GM12878 (cell line): Measurements from ENCODE around the gene ASPDH. TPM values are rescaled to one million over a fixed set of nuclear protein-coding genes. Genes with fewer than 3 reads are reported as not detected.
A peak's percentile ranks its signal among the peaks of the same experiment; 100 is the strongest.

Experiments
- ATAC-seq: fragments of 200-7000 bp; cut with Tn5 transposase; 3 replicates; pipeline ENCODE4 v1.9.1; 2020; ENCODE audit warnings: mild to moderate bottlenecking, moderate library complexity
- BruUV-seq: library from RNA; stranded (reverse); fragments of 400-500 nt; replicated peaks from 2 replicates; lab custom pipeline; 2021; lab: Mats Ljungman, UMichigan
- CTCF ChIA-PET: fragments of 300-600 bp; sonication (Branson Sonifier 250); formaldehyde crosslinking; extraction: SDS; loops from one replicate; lab custom pipeline; 2021; ENCODE audit warnings: inconsistent platforms; lab: Yijun Ruan, JAX
- POLR2A ChIA-PET: fragments of 350-600 bp; formaldehyde crosslinking; extraction: SDS; loops from one replicate; lab custom pipeline; 2021; ENCODE audit warnings: inconsistent platforms; lab: Charles Lee
- RAD21 ChIA-PET: fragments of 300-600 bp; sonication (Branson Sonifier 250); formaldehyde crosslinking; loops from one replicate; lab custom pipeline; 2023; ENCODE audit warnings: antibody characterized with exemption; ENCODE audit not compliant: unreplicated experiment; lab: Charles Lee
- SMC1A ChIA-PET: fragments of 300-600 bp; sonication (Branson Sonifier 250); formaldehyde crosslinking; loops from one replicate; lab custom pipeline; 2023; ENCODE audit not compliant: unreplicated experiment, uncharacterized antibody; lab: Charles Lee
- DNase-seq: peaks from one replicate; pipeline ENCODE4 v3.0.0-alpha.2; 2011; ENCODE audit warnings: low read depth, low spot score
- FAIRE-seq: peaks from 3 replicates; lab custom pipeline; 2011; peaks lifted over from hg19 to GRCh38; lab: Jason Lieb, UNC
- H2AFZ ChIP-seq: 2 replicates; pipeline ENCODE4 v1.6.0; 2011; ENCODE audit warnings: low read depth, low read length, control low read depth; ENCODE audit not compliant: control insufficient read depth
- H3K27ac ChIP-seq: 2 replicates; pipeline ENCODE4 v1.5.1; 2011; ENCODE audit warnings: control low read depth; ENCODE audit not compliant: control insufficient read depth, insufficient read depth
- H3K27me3 ChIP-seq, 2 experiments: replicated peaks in 1 of 2; 2 replicates each; pipeline versions ENCODE4 v1.6.0 to v1.6.1; 2011; ENCODE audit warnings: low read length in 1 of 2; ENCODE audit not compliant: control insufficient read depth in 2 of 2, insufficient read depth in 2 of 2
- H3K36me3 ChIP-seq, 2 experiments: 2 replicates each; pipeline ENCODE4 v1.5.1; 2011; ENCODE audit warnings: low read length in 1 of 2; ENCODE audit not compliant: control insufficient read depth in 2 of 2, insufficient read depth in 2 of 2
- H3K4me1 ChIP-seq: 2 replicates; pipeline ENCODE4 v1.6.1; 2011; ENCODE audit warnings: mild to moderate bottlenecking, low read length, moderate library complexity, mixed read lengths; ENCODE audit not compliant: control insufficient read depth, insufficient read depth
- H3K4me2 ChIP-seq: 2 replicates; pipeline ENCODE4 v1.6.0; 2011; ENCODE audit warnings: control low read depth; ENCODE audit not compliant: control insufficient read depth, insufficient read depth
- H3K4me3 ChIP-seq: fragments of 200-600 bp; sonication (generic); 2 replicates; pipeline ENCODE4 v1.5.1; 2016
- H3K79me2 ChIP-seq: 2 replicates; pipeline ENCODE4 v1.6.0; 2011; ENCODE audit warnings: low read length; ENCODE audit not compliant: control insufficient read depth, insufficient read depth
- H3K9ac ChIP-seq: 2 replicates; pipeline ENCODE4 v1.8.0; 2011; ENCODE audit warnings: low read length, control low read depth, mixed read lengths; ENCODE audit not compliant: control insufficient read depth, insufficient read depth
- H3K9me3 ChIP-seq: replicated peaks from 3 replicates; pipeline ENCODE4 v1.5.1; 2011; ENCODE audit warnings: mild to moderate bottlenecking, low read length; ENCODE audit not compliant: control insufficient read depth, insufficient read depth
- H4K20me1 ChIP-seq: 2 replicates; pipeline ENCODE4 v1.6.0; 2011; ENCODE audit not compliant: control insufficient read depth, insufficient read depth
- BHLHE40 ChIP-seq, 2 experiments: fragments of 450-650 bp in 1 of 2; IDR thresholded peaks; 2 replicates each; pipeline ENCODE4 v1.6.1; 2011 to 2017; ENCODE audit warnings: low read depth in 2 of 2, borderline replicate concordance in 1 of 2, improper control_type of control experiment in 1 of 2, low read length in 1 of 2, mild to moderate bottlenecking in 1 of 2
- CEBPB ChIP-seq, 2 experiments: fragments of 150-350 bp in 1 of 2; IDR thresholded peaks; 2 replicates each; pipeline ENCODE4 v1.6.1; 2012 to 2014; ENCODE audit warnings: low read depth in 2 of 2, low read length in 2 of 2, borderline replicate concordance in 1 of 2, inconsistent platforms in 1 of 2
- CTCF ChIP-seq, 3 experiments: IDR thresholded peaks in 2 of 3; conservative IDR thresholded peaks in 1 of 3; 2 replicates each; pipeline ENCODE4 v1.5.1; 2011; ENCODE audit warnings: low read depth in 3 of 3, low read length in 3 of 3, mild to moderate bottlenecking in 3 of 3, control low read depth in 2 of 3, moderate library complexity in 2 of 3, inconsistent platforms in 1 of 3, mixed read lengths in 1 of 3; ENCODE audit not compliant: control insufficient read depth in 2 of 3, insufficient read depth in 1 of 3; ENCODE audit errors: extremely low read depth in 1 of 3
- DPF2 ChIP-seq: fragments of 450-650 bp; IDR thresholded peaks from 2 replicates; pipeline ENCODE4 v1.6.1; 2017; ENCODE audit warnings: mild to moderate bottlenecking
- EGR1 ChIP-seq, 2 experiments: IDR thresholded peaks; 1 replicate in 1 of 2; 2 replicates in 1 of 2; pipeline ENCODE4 v1.6.1; 2011 to 2012; ENCODE audit warnings: low read depth in 2 of 2, low read length in 2 of 2, borderline replicate concordance in 1 of 2, mild to moderate bottlenecking in 1 of 2, moderate library complexity in 1 of 2
- HDGF ChIP-seq: fragments of 450-650 bp; IDR thresholded peaks from 2 replicates; pipeline ENCODE4 v1.6.1; 2016; ENCODE audit warnings: antibody characterized with exemption
- HSF1 ChIP-seq: fragments of 150-350 bp; IDR thresholded peaks from 2 replicates; pipeline ENCODE4 v1.6.1; 2014; ENCODE audit warnings: mild to moderate bottlenecking, low read depth, low read length
- MEF2B ChIP-seq: fragments of 450-650 bp; IDR thresholded peaks from 2 replicates; pipeline ENCODE4 v1.6.1; 2018; ENCODE audit warnings: mild to moderate bottlenecking, moderate library complexity; ENCODE audit not compliant: partially characterized antibody, poor library complexity, severe bottlenecking
- POLR2AphosphoS5 ChIP-seq: IDR thresholded peaks from 2 replicates; pipeline ENCODE4 v1.6.1; 2011; ENCODE audit warnings: mild to moderate bottlenecking, low read length, inconsistent platforms
- RAD21 ChIP-seq: IDR thresholded peaks from 2 replicates; pipeline ENCODE4 v1.6.1; 2011; ENCODE audit warnings: mild to moderate bottlenecking, low read depth, low read length, moderate library complexity; ENCODE audit not compliant: insufficient read depth
- SMARCA5 ChIP-seq: fragments of 450-650 bp; IDR thresholded peaks from 2 replicates; pipeline ENCODE4 v1.6.1; 2017; ENCODE audit warnings: mild to moderate bottlenecking
- SMC3 ChIP-seq: IDR thresholded peaks from 2 replicates; pipeline ENCODE4 v1.6.1; 2011; ENCODE audit warnings: low read length, improper control_type of control experiment, borderline replicate concordance
- SPI1 ChIP-seq: IDR thresholded peaks from 2 replicates; pipeline ENCODE4 v1.6.1; 2011; ENCODE audit warnings: low read depth, mild to moderate bottlenecking, low read length, moderate library complexity, borderline replicate concordance; ENCODE audit not compliant: insufficient read depth
- STAT3 ChIP-seq: IDR thresholded peaks from 2 replicates; pipeline ENCODE4 v1.6.1; 2011; ENCODE audit warnings: low read depth, low read length, improper control_type of control experiment
- TCF3 ChIP-seq: IDR thresholded peaks from 2 replicates; pipeline ENCODE4 v1.6.1; 2012; ENCODE audit warnings: low read depth, mild to moderate bottlenecking, low read length, borderline replicate concordance; ENCODE audit not compliant: insufficient read depth
- WRNIP1 ChIP-seq: IDR thresholded peaks from 2 replicates; pipeline ENCODE4 v1.6.1; 2011; ENCODE audit warnings: low read depth, low read length, improper control_type of control experiment, borderline replicate concordance
- YY1 ChIP-seq: IDR thresholded peaks from 2 replicates; pipeline ENCODE4 v1.6.1; 2011; ENCODE audit warnings: low read depth, mild to moderate bottlenecking, low read length
- ZNF24 ChIP-seq: fragments of 450-650 bp; IDR thresholded peaks from 2 replicates; pipeline ENCODE4 v1.6.1; 2017; ENCODE audit warnings: antibody characterized with exemption, mild to moderate bottlenecking
- WGBS: methylation state at CpG from one replicate; pipeline ENCODE4 v1.1.6; 2016; ENCODE audit warnings: low lambda C conversion rate; ENCODE audit not compliant: insufficient replicate concordance, insufficient coverage; ENCODE audit errors: missing lambda C conversion rate; 5-methylcytosine and 5-hydroxymethylcytosine counted together
- in situ Hi-C: fragments of 300-500 bp; cut with MboI; formaldehyde crosslinking; loops from 9 replicates; pipeline ENCODE4 v1.14.3; 2018; ENCODE audit warnings: mixed read lengths
- intact Hi-C: fragments of 100-400 bp; cut with micrococcal nuclease; formaldehyde crosslinking; loops from one replicate; pipeline ENCODE4 v1.14.2; 2022; ENCODE audit not compliant: unreplicated experiment
- polyA plus RNA-seq, 11 experiments: library from polyadenylated mRNA; depleted of rRNA in 4 of 11; unstranded in 6 of 11; stranded (reverse) in 5 of 11; fragments of >200 nt; fragmentation: Nextera tagmentation in 4 of 11; fragmentation: Illumina TruSeq in 1 of 11; extraction: Ambion mirVana in 4 of 11; extraction: Trizol in 1 of 11; gene quantifications; 1 replicate in 1 of 11; 2 replicates in 10 of 11; pipeline versions ENCODE4 v1.2.1 to v1.2.3, GENCODE V29; 2011 to 2016; ENCODE audit warnings: inconsistent platforms in 2 of 11, missing spikeins in 2 of 11, low read depth in 1 of 11
- total RNA-seq, 4 experiments: library from RNA; depleted of rRNA in 3 of 4; stranded (reverse); fragments of >200 nt in 3 of 4; fragmentation: Illumina TruSeq in 1 of 4; extraction: Trizol in 1 of 4; gene quantifications; 2 replicates each; pipeline versions ENCODE4 v1.2.1 to v1.2.3, GENCODE V29; 2013 to 2021

The ASPDH gene
- total and polyA plus RNA-seq, 10 of the 15 experiments (the other 5 are each of a cell fraction or from before 2014, with no cell fraction given), result not detected

- Histone ChIP-seq H2AFZ (peak overlapping the region; percentile 90), H3K9ac (no peak overlapping the region), H3K79me2 (no peaks in the 10 kb centered on the region), H3K27ac (no peak overlapping the region), H3K27me3 (peaks cover 0 to 5% of the 10 kb centered on the region in 2 experiments), H3K9me3 (no peaks in the 10 kb centered on the region), H3K4me2 (peak overlapping the region; percentile 91), H3K4me3 (peak overlapping the region; percentile 56; the same call in 1 of the 2 replicates), H3K36me3 (no peaks in the 10 kb centered on the region), H4K20me1 (no peaks in the 10 kb centered on the region), H3K4me1 (no peaks in the 10 kb centered on the region; the same call in 1 of the 2 replicates)
- SMC1A ChIA-PET, result interaction anchor here (0.7 to 1.9 kb wide), 2 partner anchors 19 to 114 kb away, joined by 3 to 16 read pairs; no protein-coding TSS in a partner anchor
- WGBS, result under 1% methylated on average over 28 of the region's 39 CpGs
- peak; percentile 15 for DNase-seq
- RAD21 ChIA-PET, result interaction anchor here (0.5 to 1.8 kb wide), 8 partner anchors 18 to 1058 kb away, joined by 3 to 13 read pairs (median 3); no protein-coding TSS in a partner anchor
- CTCF ChIA-PET, result interaction anchor here (0.5 to 8.5 kb wide), 28 partner anchors 10 to 790 kb away, joined by 3 to 117 read pairs (median 4); partner anchors contain the start of genes JOSD2, NR1H2 and SPIB
- FAIRE-seq, result no peak
- intact Hi-C loops (loop anchor here (1.0 kb wide), 1 partner anchor 188 kb away; no protein-coding TSS in a partner anchor), in situ Hi-C loops (no loop called here)
- peak; percentile 95 for ATAC-seq
- POLR2A ChIA-PET, result interaction anchor here (0.6 kb wide), 2 partner anchors 63 to 228 kb away, joined by 4 to 8 read pairs; partner anchors contain the start of gene KCNC3
- BruUV-seq, result no TSS peak
- TF ChIP-seq BHLHE40 (IDR thresholded peaks at IDR 0.05; ENCODE audit: borderline replicate concordance in 1 of 2, low read depth in 2 of 2, low read length in 1 of 2), result peak; percentile 30 to 61; a peak in 2 of 4 replicates
- TF ChIP-seq POLR2AphosphoS5, result no peak
- peak; percentile 40; the same call in 1 of the 2 replicates for TF ChIP-seq RAD21
- peak; percentile 84; the same call in 1 of the 2 replicates for TF ChIP-seq SMARCA5
- peak; percentile 74 to 93 (median 85) for TF ChIP-seq CTCF (IDR thresholded peaks at IDR 0.05 in 2 of 3, conservative IDR thresholded peaks at IDR 0.05 in 1 of 3; ENCODE audit: control insufficient read depth in 2 of 3, extremely low read depth in 1 of 3, insufficient read depth in 1 of 3, low read depth in 3 of 3, low read length in 3 of 3)
- peak; percentile 71; the same call in 1 of the 2 replicates for TF ChIP-seq HDGF
- TF ChIP-seq TCF3, result no peak
- TF ChIP-seq SMC3, result peak; percentile 20; the same call in 1 of the 2 replicates
- TF ChIP-seq EGR1 (IDR thresholded peaks at IDR 0.05; ENCODE audit: borderline replicate concordance in 1 of 2, low read depth in 2 of 2, low read length in 2 of 2), result peak in 1 of 2 experiments; percentile 59; a peak in 1 of 3 replicates
- TF ChIP-seq HSF1, result no peak
- 0 out of 2 replicates have a peak, but pooled peaks have one; percentile 13 for TF ChIP-seq DPF2
- TF ChIP-seq ZNF24, result no peak
- TF ChIP-seq SPI1, result peak; percentile 52; the same call in 1 of the 2 replicates
- TF ChIP-seq STAT3, result no peak
- no peak for TF ChIP-seq CEBPB (IDR thresholded peaks at IDR 0.05; ENCODE audit: borderline replicate concordance in 1 of 2, low read depth in 2 of 2, low read length in 2 of 2)
- TF ChIP-seq YY1, result 0 out of 2 replicates have a peak, but pooled peaks have one; percentile 32
- TF ChIP-seq WRNIP1, result no peak
- peak; percentile 96 for TF ChIP-seq MEF2B
These were observed 42.7 kb upstream of the ASPDH start for GRCh38 chr19:50556282-50557008.
